K562 (cell line): ENCODE measurements around the gene BCAS1.

Experiments used
- CHD4 ChIP-seq: fragments of 200-600 bp; sonication (generic); IDR thresholded peaks from 3 replicates; pipeline ENCODE4 v1.6.1; 2012; ENCODE audit warnings: low read depth, mild to moderate bottlenecking, mixed read lengths, low read length, inconsistent platforms; ENCODE audit not compliant: insufficient read depth, insufficient replicate concordance, poor library complexity, severe bottlenecking
- E2F4 ChIP-seq: sonication (generic); formaldehyde crosslinking; IDR thresholded peaks from 2 replicates; pipeline ENCODE4 v1.8.0; 2022; ENCODE audit warnings: mild to moderate bottlenecking, low read depth, missing genetic modification reagents
- LCOR ChIP-seq: sonication (generic); formaldehyde crosslinking; IDR thresholded peaks from 2 replicates; pipeline ENCODE4 v1.8.0; 2022; ENCODE audit warnings: mild to moderate bottlenecking, missing genetic modification reagents
- NCOA4 ChIP-seq: fragments of 450-650 bp; IDR thresholded peaks from 2 replicates; pipeline ENCODE4 v1.6.1; 2018; ENCODE audit warnings: mild to moderate bottlenecking; ENCODE audit not compliant: partially characterized antibody
- POLR2A ChIP-seq: fragments of 450-650 bp; conservative IDR thresholded peaks from 2 replicates; pipeline ENCODE4 v1.6.1; 2016
- POLR2AphosphoS5 ChIP-seq: IDR thresholded peaks from 2 replicates; pipeline ENCODE4 v1.6.1; 2011; ENCODE audit warnings: mild to moderate bottlenecking, low read depth, low read length, moderate library complexity; ENCODE audit not compliant: control insufficient read depth, insufficient read depth
- ZEB2 ChIP-seq: fragments of 450-650 bp; IDR thresholded peaks from 2 replicates; pipeline ENCODE4 v1.6.1; 2016
- ZNF217 ChIP-seq: sonication (generic); formaldehyde crosslinking; IDR thresholded peaks from 2 replicates; pipeline ENCODE4 v1.8.0; 2022; ENCODE audit warnings: mild to moderate bottlenecking, missing genetic modification reagents
- TF ChIP-seq, protein P1 (sequence below), 3 experiments: IDR thresholded peaks in 2 of 3; conservative IDR thresholded peaks in 1 of 3; 2 replicates each; pipeline ENCODE4 v1.5.1; 2011 to 2012; ENCODE audit warnings: low read length in 3 of 3, mild to moderate bottlenecking in 3 of 3, control low read depth in 2 of 3, improper control_type of control experiment in 1 of 3, inconsistent platforms in 1 of 3, low read depth in 1 of 3, mixed read lengths in 1 of 3, moderate library complexity in 1 of 3; ENCODE audit not compliant: insufficient read depth in 2 of 3
- TF ChIP-seq, protein P2 (sequence below): fragments of 450-650 bp; IDR thresholded peaks from 2 replicates; pipeline ENCODE4 v1.7.1; 2018; ENCODE audit warnings: mild to moderate bottlenecking, low read depth; ENCODE audit not compliant: partially characterized antibody

DNA sequence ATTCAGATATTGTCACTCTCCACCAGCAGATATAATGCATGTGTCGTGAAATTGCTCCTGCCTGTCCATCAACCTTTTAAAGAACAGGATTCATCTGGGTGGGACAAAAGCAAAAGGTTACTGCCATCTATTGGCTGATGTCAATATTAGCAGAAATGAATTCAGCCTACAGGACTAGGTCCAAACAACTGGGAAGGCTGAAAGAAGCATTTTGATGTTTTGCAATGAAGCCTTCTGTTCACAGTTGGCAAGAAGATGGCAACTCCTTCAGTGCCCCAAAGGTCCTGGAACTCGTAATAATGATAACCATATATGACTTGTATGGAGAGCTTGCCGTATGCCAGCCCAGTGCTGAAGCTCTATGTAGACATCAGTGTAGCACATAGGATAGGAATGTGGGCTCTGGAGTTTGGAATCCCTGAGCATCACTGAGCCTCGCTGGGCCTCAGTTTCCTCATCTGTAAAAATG lies 7.5 kb downstream of the BCAS1 start:
- TF ChIP-seq POLR2A (no peak), ZNF217 (CRISPR knock-in tag) (no peak), ZEB2 (no peak), CHD4 (no peak), NCOA4 (no peak), POLR2AphosphoS5 (no peak), LCOR (no peak), E2F4 (no peak)
- TF ChIP-seq, protein P1, sequence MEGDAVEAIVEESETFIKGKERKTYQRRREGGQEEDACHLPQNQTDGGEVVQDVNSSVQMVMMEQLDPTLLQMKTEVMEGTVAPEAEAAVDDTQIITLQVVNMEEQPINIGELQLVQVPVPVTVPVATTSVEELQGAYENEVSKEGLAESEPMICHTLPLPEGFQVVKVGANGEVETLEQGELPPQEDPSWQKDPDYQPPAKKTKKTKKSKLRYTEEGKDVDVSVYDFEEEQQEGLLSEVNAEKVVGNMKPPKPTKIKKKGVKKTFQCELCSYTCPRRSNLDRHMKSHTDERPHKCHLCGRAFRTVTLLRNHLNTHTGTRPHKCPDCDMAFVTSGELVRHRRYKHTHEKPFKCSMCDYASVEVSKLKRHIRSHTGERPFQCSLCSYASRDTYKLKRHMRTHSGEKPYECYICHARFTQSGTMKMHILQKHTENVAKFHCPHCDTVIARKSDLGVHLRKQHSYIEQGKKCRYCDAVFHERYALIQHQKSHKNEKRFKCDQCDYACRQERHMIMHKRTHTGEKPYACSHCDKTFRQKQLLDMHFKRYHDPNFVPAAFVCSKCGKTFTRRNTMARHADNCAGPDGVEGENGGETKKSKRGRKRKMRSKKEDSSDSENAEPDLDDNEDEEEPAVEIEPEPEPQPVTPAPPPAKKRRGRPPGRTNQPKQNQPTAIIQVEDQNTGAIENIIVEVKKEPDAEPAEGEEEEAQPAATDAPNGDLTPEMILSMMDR (IDR thresholded peaks at IDR 0.05 in 2 of 3, conservative IDR thresholded peaks at IDR 0.05 in 1 of 3; ENCODE audit: insufficient read depth in 2 of 3, low read depth in 1 of 3, low read length in 3 of 3): peak; percentile 60 to 85 (median 75)
- TF ChIP-seq, protein P2, sequence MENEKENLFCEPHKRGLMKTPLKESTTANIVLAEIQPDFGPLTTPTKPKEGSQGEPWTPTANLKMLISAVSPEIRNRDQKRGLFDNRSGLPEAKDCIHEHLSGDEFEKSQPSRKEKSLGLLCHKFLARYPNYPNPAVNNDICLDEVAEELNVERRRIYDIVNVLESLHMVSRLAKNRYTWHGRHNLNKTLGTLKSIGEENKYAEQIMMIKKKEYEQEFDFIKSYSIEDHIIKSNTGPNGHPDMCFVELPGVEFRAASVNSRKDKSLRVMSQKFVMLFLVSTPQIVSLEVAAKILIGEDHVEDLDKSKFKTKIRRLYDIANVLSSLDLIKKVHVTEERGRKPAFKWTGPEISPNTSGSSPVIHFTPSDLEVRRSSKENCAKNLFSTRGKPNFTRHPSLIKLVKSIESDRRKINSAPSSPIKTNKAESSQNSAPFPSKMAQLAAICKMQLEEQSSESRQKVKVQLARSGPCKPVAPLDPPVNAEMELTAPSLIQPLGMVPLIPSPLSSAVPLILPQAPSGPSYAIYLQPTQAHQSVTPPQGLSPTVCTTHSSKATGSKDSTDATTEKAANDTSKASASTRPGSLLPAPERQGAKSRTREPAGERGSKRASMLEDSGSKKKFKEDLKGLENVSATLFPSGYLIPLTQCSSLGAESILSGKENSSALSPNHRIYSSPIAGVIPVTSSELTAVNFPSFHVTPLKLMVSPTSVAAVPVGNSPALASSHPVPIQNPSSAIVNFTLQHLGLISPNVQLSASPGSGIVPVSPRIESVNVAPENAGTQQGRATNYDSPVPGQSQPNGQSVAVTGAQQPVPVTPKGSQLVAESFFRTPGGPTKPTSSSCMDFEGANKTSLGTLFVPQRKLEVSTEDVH: no peak
